Thymus (tissue), 11 donors: ENCODE measurements around the gene IL21. TPM values are rescaled to one million over a fixed set of nuclear protein-coding genes. Genes with fewer than 3 reads are reported as not detected.

Experiments used
- DNase-seq, 9 donors: peaks; one replicate each; pipeline ENCODE4 v3.0.0-alpha.2; 2013; ENCODE audit warnings: low spot score in 9 of 9, low read depth in 6 of 9, missing footprints in 1 of 9
- H3K27ac ChIP-seq, 2 donors: one replicate each; pipeline ENCODE4 v1.5.1; 2013; ENCODE audit warnings: control low read depth in 1 of 2, low read depth in 1 of 2, low read length in 1 of 2, mild to moderate bottlenecking in 1 of 2, moderate library complexity in 1 of 2
- H3K27me3 ChIP-seq, 2 donors: one replicate each; pipeline ENCODE4 v1.5.1; 2013; ENCODE audit warnings: low read length in 1 of 2; ENCODE audit not compliant: control insufficient read depth in 2 of 2, insufficient read depth in 1 of 2
- H3K36me3 ChIP-seq, 2 donors: one replicate each; pipeline ENCODE4 v1.5.1; 2013; ENCODE audit warnings: low read length in 1 of 2, mild to moderate bottlenecking in 1 of 2, moderate library complexity in 1 of 2; ENCODE audit not compliant: control insufficient read depth in 2 of 2, insufficient read depth in 2 of 2
- H3K4me1 ChIP-seq, 2 donors: one replicate each; pipeline ENCODE4 v1.5.1; 2013; ENCODE audit warnings: low read length in 2 of 2; ENCODE audit not compliant: control insufficient read depth in 2 of 2, insufficient read depth in 2 of 2
- H3K4me3 ChIP-seq, 2 donors: one replicate each; pipeline ENCODE4 v1.5.1; 2013; ENCODE audit warnings: low read length in 2 of 2, control low read depth in 1 of 2, mild to moderate bottlenecking in 1 of 2
- H3K9me3 ChIP-seq, 2 donors: one replicate each; pipeline ENCODE4 v1.5.1; 2013; ENCODE audit warnings: low read length in 1 of 2, mild to moderate bottlenecking in 1 of 2; ENCODE audit not compliant: control insufficient read depth in 2 of 2, insufficient read depth in 1 of 2
- WGBS: extraction: QIAGEN DNeasy Blood & Tissue Kit; methylation state at CpG from one replicate; pipeline ENCODE4 v1.1.7; 2013; 5-methylcytosine and 5-hydroxymethylcytosine counted together
- polyA plus RNA-seq: library from polyadenylated mRNA; stranded (reverse); fragments of 200-250 nt; gene quantifications from one replicate; pipeline ENCODE4 v1.2.3, GENCODE V29; 2013
- total RNA-seq: library from RNA; stranded (reverse); fragments of 120-200 nt; gene quantifications from one replicate; pipeline ENCODE4 v1.2.4, GENCODE V29; 2013
- donor health status: healthy.

The IL21 gene
- total and polyA plus RNA-seq, 2 donors = 0.19 to 0.48 TPM

DNA sequence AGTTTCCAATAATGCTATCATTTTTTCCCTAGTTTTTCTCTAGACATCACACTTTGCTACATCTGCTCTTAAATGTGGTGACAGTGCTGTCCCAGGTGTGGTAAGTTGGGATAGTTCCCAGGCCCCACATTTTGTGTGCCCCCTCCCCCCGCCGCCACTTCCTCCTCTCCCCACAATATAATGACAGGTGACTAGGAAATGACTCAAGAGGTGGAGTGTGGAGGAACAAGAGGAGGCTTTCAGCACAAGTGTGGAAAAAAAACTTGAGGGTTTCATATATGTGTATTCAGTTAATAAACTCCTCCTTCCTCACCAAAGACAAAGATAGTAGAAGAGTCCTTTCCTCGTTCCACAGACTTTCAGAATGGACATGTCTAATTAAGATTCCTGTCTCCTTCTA, 18.3 kb upstream of the IL21 start:
- H3K4me3 ChIP-seq = no peak overlapping the region
- H3K27me3 ChIP-seq = no peaks in the 10 kb centered on the region
- DNase-seq = peak in 2 of 9 donors; percentile 12 to 43
- WGBS = 49% methylated on average over 3 of the region's 3 CpGs
- no peak overlapping the region for H3K27ac ChIP-seq
- H3K36me3 ChIP-seq = no peaks in the 10 kb centered on the region
- peaks cover 0 to 9% of the 10 kb centered on the region in 2 donors for H3K4me1 ChIP-seq
- H3K9me3 ChIP-seq = no peaks in the 10 kb centered on the region

DNA sequence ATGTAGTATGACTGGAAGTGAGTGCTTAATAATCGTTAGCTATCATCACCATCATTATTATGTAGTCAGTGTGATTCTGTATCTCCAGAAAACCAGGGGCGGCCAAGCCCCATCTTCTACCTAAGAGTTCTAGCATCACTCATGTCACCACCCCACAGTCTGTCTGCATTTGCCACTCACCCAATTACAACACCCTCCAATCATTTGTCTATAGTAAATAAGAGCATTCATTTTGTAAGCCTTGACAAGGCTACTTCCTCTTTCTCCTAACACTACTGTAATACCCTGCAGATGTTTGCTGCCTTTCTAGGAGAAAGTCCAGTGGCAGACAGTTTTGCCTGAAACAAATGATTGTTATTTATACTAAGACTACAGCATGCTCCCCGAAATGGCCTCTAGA, 15.8 kb upstream of the IL21 start:
- Histone ChIP-seq H3K9me3 (no peaks in the 10 kb centered on the region), H3K4me1 (peaks cover 0 to 9% of the 10 kb centered on the region in 2 donors), H3K27me3 (no peaks in the 10 kb centered on the region), H3K27ac (no peak overlapping the region), H3K36me3 (no peaks in the 10 kb centered on the region), H3K4me3 (no peak overlapping the region)
- DNase-seq = no peak
- 74% methylated on average over 3 of the region's 3 CpGs for WGBS

DNA sequence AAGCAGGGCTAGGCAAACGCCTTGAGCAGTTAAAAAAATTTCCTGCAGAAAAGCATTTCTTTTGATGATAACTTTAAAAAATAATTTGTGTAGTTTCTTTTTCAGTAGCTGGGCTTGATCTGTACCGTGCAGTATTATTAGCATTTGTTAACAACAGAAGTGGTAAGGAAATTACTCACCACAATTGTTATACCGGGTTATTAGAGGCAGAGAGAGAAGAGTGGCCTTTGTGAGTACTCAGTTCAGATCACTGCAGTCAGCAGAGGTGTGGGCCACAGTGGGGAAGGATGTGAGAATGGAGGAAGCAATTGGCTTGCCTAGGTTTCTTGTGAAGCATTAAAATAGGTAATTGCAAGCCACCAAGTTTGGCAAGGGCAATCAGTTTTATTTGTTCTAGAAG, 14.3 kb upstream of the IL21 start:
- H3K4me1 ChIP-seq = peaks cover 0 to 9% of the 10 kb centered on the region in 2 donors
- DNase-seq = no peak
- no peaks in the 10 kb centered on the region for H3K36me3 ChIP-seq
- no peak overlapping the region for H3K4me3 ChIP-seq
- no peaks in the 10 kb centered on the region for H3K27me3 ChIP-seq
- H3K27ac ChIP-seq = no peak overlapping the region
- 62% methylated on average over 3 of the region's 3 CpGs for WGBS
- no peaks in the 10 kb centered on the region for H3K9me3 ChIP-seq

DNA sequence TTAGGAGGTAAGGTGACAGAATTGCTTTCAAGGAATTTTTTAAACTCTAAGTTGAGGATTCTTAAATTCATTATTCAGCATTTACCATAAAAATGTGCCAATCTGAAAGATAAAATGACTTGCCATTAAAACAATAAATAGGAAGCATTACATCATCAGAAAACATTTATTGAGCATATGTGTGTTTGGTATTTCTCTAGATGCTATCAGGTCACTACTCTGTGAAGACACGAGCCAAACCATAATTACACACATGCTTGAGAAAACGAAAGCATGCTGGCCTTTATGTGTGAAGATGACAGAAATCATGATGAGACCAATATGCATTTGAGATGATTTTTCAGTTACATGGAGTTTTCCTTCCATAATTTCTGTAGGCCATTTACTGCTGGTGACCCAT, 12.3 kb upstream of the IL21 start:
- Histone ChIP-seq H3K27ac (no peak overlapping the region), H3K36me3 (no peaks in the 10 kb centered on the region), H3K4me3 (no peak overlapping the region), H3K4me1 (no peaks in the 10 kb centered on the region), H3K9me3 (no peaks in the 10 kb centered on the region), H3K27me3 (no peaks in the 10 kb centered on the region)
- DNase-seq = no peak
- 93% methylated on average over 2 of the region's 2 CpGs for WGBS

DNA sequence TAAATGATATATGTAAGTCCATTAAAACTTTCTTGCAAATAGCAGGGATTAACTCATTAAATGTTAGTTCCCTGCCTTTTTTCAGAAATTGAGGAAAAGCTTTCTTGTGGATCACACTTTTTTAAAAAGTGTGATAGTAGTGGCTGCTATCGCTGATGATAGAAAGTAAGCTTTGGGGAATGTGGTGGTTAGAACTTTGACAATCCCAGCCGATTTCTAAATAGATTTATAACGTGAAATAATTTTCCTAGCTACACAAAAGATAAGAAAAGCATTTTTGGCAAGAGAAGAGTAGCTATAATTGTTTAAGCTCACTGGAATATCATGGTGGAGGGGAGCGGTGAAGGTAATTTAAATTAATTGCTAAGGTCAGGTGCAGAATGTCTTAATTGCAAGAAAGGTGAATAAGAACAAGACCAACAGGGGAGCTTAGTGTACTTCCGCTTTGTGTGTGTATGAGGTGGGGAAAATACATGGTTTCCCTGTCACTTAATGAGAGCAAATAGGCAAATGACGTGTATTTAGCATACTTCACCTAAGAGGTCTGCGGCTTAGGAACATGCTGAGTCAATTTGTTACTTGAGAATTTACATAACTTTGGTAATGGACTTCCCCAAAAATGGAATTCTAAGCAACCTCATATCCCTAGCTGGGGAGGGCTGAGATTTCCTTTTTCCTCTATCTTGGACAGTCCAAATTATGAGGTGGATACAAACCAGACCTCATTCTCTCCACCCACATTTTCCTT, 11.7 kb upstream of the IL21 start:
- Histone ChIP-seq H3K9me3 (no peaks in the 10 kb centered on the region), H3K27me3 (no peaks in the 10 kb centered on the region), H3K36me3 (no peaks in the 10 kb centered on the region), H3K4me3 (no peak overlapping the region), H3K4me1 (no peaks in the 10 kb centered on the region), H3K27ac (no peak overlapping the region)
- no peak for DNase-seq
- 95% methylated on average over 7 of the region's 7 CpGs for WGBS

DNA sequence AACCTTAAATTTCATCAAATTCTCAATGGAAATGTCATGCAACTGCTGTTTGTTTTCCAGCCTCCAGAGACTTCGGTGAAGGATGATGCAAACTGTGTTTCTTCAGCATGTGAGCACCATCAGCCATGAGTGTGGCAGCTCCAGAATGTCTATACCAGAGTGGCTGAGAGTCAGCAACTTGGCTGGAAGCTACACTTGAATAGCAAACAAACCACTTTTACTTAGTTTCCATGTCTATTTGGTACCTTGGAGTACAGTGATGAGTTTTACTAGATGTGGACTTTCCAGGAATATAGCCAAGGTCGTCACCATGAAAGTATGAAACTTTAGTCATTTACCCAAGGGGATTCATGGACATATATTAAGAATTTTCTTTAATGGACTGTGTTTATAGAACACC, 4.3 kb upstream of the IL21 start:
- Histone ChIP-seq H3K4me1 (no peaks in the 10 kb centered on the region), H3K9me3 (no peaks in the 10 kb centered on the region), H3K4me3 (no peak overlapping the region), H3K27me3 (no peaks in the 10 kb centered on the region), H3K27ac (no peak overlapping the region), H3K36me3 (no peaks in the 10 kb centered on the region)
- no peak for DNase-seq
- 91% methylated on average over 2 of the region's 2 CpGs for WGBS

DNA sequence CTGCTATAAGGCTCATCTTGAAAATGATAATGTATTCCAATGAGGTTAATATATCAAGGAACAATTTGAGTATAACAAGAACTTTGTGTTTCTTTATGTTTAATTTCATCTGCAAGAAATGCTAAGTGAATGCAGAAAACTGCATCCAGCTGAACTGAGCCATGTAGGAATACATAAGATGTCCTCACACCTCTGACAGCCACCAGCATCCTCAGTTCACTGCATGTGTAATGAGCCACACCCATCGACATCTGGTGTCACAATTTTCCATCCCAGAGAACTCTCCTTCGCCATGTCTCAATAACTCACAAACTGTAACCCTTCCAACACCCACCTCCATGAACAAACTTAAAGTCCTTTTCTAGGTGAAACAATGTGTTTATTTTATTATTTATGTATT, 3.3 kb upstream of the IL21 start:
- 70% methylated on average over 2 of the region's 2 CpGs for WGBS
- H3K27ac ChIP-seq = no peak overlapping the region
- no peaks in the 10 kb centered on the region for H3K27me3 ChIP-seq
- H3K36me3 ChIP-seq = no peaks in the 10 kb centered on the region
- no peaks in the 10 kb centered on the region for H3K9me3 ChIP-seq
- no peak overlapping the region for H3K4me3 ChIP-seq
- H3K4me1 ChIP-seq = no peaks in the 10 kb centered on the region
- DNase-seq = no peak

DNA sequence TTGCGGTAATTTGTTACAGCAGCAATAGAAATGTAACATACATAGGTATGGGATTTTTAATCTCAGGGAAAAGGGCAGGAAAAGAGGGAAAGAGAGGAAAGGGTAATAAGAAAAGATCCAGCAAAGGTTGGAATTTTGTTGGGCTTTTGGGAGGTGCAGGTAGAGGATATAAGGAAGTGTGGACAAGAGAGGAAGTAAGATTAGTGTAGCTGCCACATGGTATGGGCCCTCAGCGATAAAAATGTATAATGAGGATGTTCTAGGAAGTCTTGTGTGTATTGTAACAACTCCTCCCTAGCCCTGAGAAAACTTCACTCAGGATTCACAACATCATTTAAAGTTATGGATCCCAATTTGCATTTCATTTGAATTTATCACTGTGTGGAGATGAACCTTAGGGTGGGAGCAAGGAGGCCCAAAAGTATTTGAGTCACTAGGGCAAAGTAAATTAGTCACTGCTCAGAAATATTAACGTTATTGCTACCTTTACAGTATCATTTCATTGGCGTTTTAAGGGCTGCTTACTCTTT, 2.8 kb upstream of the IL21 start:
- Histone ChIP-seq H3K4me1 (no peaks in the 10 kb centered on the region), H3K4me3 (no peak overlapping the region), H3K27ac (no peak overlapping the region), H3K9me3 (no peaks in the 10 kb centered on the region), H3K27me3 (no peaks in the 10 kb centered on the region), H3K36me3 (no peaks in the 10 kb centered on the region)
- DNase-seq = no peak
- 95% methylated on average over 4 of the region's 4 CpGs for WGBS

DNA sequence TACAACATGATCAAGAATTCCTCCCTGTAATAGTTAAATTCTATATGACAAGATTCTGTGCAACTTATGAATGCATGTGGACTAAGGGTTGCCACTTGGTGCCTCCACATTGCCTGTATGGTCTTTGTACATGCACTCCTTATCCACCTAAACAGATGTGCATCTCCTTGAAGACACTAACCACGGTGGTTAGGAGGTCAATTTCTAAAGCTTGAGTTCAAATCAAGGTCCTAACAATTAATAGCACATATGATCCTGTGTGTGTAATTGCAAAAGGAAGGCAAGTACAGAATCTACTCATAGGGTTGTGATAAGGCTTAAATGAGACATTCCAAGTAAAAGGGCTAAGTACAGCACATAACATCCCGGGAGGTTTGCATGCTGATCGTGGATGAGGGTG, 1.5 kb upstream of the IL21 start:
- no peak overlapping the region for H3K4me3 ChIP-seq
- no peaks in the 10 kb centered on the region for H3K27me3 ChIP-seq
- H3K27ac ChIP-seq = no peak overlapping the region
- peaks cover 0 to 4% of the 10 kb centered on the region in 2 donors for H3K4me1 ChIP-seq
- no peaks in the 10 kb centered on the region for H3K36me3 ChIP-seq
- H3K9me3 ChIP-seq = no peaks in the 10 kb centered on the region
- WGBS = 88% methylated on average over 3 of the region's 3 CpGs
- DNase-seq = no peak
